Measurements from ENCODE around the gene SLC28A1. TPM values are rescaled to one million over a fixed set of nuclear protein-coding genes. Genes with fewer than 3 reads are reported as not detected.

The SLC28A1 gene
- polyA plus RNA-seq, 1 donor (not counting 4 experiments of a cell fraction or from before 2014, with no cell fraction given), result not detected

DNA sequence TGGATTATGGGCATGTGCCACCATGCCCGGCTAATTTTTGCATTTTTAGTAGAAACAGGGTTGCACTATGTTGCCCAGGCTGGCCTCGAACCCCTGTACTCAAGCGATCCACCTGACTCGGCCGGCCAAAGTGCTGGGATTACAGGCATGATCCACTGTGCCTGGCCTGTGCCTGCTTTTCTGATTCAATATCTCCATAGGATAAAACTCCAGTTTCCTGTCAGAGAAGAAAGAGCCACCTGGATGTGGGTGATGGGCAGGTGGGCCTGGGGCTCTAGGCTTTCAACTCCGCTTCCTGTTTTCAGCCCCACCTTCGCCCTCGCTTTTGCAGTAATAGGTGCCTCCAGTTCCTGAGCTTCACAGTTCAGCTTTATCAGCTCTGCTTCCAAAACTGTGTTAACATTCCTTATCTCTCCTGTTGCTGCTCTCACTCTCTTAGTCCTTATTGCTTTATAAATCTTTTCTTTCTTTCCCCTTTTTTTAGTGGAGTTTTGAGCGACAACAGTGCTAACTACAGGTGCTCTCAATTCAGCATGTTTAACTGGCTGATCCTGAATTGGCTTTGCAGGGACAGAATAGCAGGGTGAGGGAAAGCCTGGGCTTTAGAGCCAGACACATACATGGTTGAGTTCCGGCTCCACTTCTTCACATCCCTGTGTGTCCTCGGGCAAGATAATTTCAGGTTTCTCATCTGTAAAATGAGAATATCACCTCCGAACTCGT lies 76.1 kb downstream of the SLC28A1 start:
- no peak overlapping the region for H3K27ac ChIP-seq (ENCODE audit: control insufficient read depth, insufficient read depth, low read length)
- H3K9me3 ChIP-seq (ENCODE audit: control insufficient read depth, low read depth, low read length), result peaks cover 2% of the 10 kb centered on the region
- no peak overlapping the region for H3K4me2 ChIP-seq (ENCODE audit: control insufficient read depth, extremely low read depth, insufficient read depth, low read depth, low read length)
- H4K20me1 ChIP-seq (ENCODE audit: control insufficient read depth, extremely low read depth, insufficient read depth, low read length), result no peaks in the 10 kb centered on the region
- no peak overlapping the region for H3K9ac ChIP-seq (ENCODE audit: control insufficient read depth, extremely low read depth, insufficient read depth, low read length)
- DNase-seq (ENCODE audit: low read depth, low spot score), result no peak
- no peak overlapping the region for H2AFZ ChIP-seq (ENCODE audit: control insufficient read depth, low read length)
- no peak overlapping the region for H3K4me3 ChIP-seq (ENCODE audit: control insufficient read depth in 2 of 3, extremely low read depth in 1 of 3, insufficient read depth in 2 of 3, low read depth in 1 of 3, low read length in 3 of 3)
- H3K79me2 ChIP-seq (ENCODE audit: control insufficient read depth, insufficient read depth, low read length), result no peaks in the 10 kb centered on the region
- no peaks in the 10 kb centered on the region for H3K36me3 ChIP-seq (ENCODE audit: control insufficient read depth in 2 of 2, extremely low read depth in 1 of 2, insufficient read depth in 2 of 2, low read length in 2 of 2)
- H3K4me1 ChIP-seq (ENCODE audit: control insufficient read depth, extremely low read depth, insufficient read depth, low read length), result peaks cover under 1% of the 10 kb centered on the region
- H3K9me1 ChIP-seq (ENCODE audit: control insufficient read depth, extremely low read depth, insufficient read depth, low read length), result no peaks in the 10 kb centered on the region
- dilution Hi-C loops (cut with MboI; ENCODE audit: extremely low pct_ligation_motif_present, low sequenced_read_pairs), result no loop called here
- TF ChIP-seq, protein P1, sequence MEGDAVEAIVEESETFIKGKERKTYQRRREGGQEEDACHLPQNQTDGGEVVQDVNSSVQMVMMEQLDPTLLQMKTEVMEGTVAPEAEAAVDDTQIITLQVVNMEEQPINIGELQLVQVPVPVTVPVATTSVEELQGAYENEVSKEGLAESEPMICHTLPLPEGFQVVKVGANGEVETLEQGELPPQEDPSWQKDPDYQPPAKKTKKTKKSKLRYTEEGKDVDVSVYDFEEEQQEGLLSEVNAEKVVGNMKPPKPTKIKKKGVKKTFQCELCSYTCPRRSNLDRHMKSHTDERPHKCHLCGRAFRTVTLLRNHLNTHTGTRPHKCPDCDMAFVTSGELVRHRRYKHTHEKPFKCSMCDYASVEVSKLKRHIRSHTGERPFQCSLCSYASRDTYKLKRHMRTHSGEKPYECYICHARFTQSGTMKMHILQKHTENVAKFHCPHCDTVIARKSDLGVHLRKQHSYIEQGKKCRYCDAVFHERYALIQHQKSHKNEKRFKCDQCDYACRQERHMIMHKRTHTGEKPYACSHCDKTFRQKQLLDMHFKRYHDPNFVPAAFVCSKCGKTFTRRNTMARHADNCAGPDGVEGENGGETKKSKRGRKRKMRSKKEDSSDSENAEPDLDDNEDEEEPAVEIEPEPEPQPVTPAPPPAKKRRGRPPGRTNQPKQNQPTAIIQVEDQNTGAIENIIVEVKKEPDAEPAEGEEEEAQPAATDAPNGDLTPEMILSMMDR (optimal IDR thresholded peaks at IDR 0.05 in 1 of 3, IDR thresholded peaks at IDR 0.05 in 1 of 3, conservative IDR thresholded peaks at IDR 0.05 in 1 of 3; ENCODE audit: extremely low read depth in 1 of 3, insufficient read depth in 2 of 3, low read length in 3 of 3), result no peak
- no peak for TF ChIP-seq EZH2 (IDR thresholded peaks at IDR 0.05; ENCODE audit: low read length)
- peaks cover 5% of the 10 kb centered on the region for H3K27me3 ChIP-seq (ENCODE audit: control insufficient read depth, extremely low read depth, insufficient read depth, low read length)
- no peak for FAIRE-seq

DNA sequence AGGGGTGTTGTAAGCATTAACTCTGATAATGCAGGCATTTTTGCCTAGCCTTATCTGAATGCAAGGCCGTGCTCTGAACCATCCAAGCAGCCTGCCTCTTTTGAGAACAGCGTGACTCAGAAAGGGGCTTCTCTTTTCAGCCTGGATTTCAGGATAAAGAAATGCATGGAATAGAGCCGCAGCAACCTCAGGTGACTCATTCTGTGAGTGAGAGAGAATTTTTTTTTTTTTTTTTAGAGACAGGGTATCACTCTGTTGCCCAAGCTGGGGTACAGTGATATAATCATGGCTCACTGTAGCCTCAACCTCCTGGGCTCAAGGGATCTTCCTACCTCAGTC lies 76.6 kb downstream of the SLC28A1 start:
- no peak overlapping the region for H3K9ac ChIP-seq (ENCODE audit: control insufficient read depth, extremely low read depth, insufficient read depth, low read length)
- dilution Hi-C loops (cut with MboI; ENCODE audit: extremely low pct_ligation_motif_present, low sequenced_read_pairs), result no loop called here
- H3K27ac ChIP-seq (ENCODE audit: control insufficient read depth, insufficient read depth, low read length), result no peak overlapping the region
- H4K20me1 ChIP-seq (ENCODE audit: control insufficient read depth, extremely low read depth, insufficient read depth, low read length), result no peaks in the 10 kb centered on the region
- FAIRE-seq (no peak), DNase-seq (ENCODE audit: low read depth, low spot score) (no peak)
- peaks cover 6% of the 10 kb centered on the region for H3K27me3 ChIP-seq (ENCODE audit: control insufficient read depth, extremely low read depth, insufficient read depth, low read length)
- H2AFZ ChIP-seq (ENCODE audit: control insufficient read depth, low read length), result no peak overlapping the region
- no peak overlapping the region for H3K4me2 ChIP-seq (ENCODE audit: control insufficient read depth, extremely low read depth, insufficient read depth, low read depth, low read length)
- TF ChIP-seq EZH2 (IDR thresholded peaks at IDR 0.05; ENCODE audit: low read length), result no peak
- TF ChIP-seq, protein P1 (optimal IDR thresholded peaks at IDR 0.05 in 1 of 3, IDR thresholded peaks at IDR 0.05 in 1 of 3, conservative IDR thresholded peaks at IDR 0.05 in 1 of 3; ENCODE audit: extremely low read depth in 1 of 3, insufficient read depth in 2 of 3, low read length in 3 of 3), result no peak
- H3K9me3 ChIP-seq (ENCODE audit: control insufficient read depth, low read depth, low read length), result peaks cover 2% of the 10 kb centered on the region
- H3K4me1 ChIP-seq (ENCODE audit: control insufficient read depth, extremely low read depth, insufficient read depth, low read length), result no peaks in the 10 kb centered on the region
- no peaks in the 10 kb centered on the region for H3K36me3 ChIP-seq (ENCODE audit: control insufficient read depth in 2 of 2, extremely low read depth in 1 of 2, insufficient read depth in 2 of 2, low read length in 2 of 2)
- H3K4me3 ChIP-seq (ENCODE audit: control insufficient read depth in 2 of 3, extremely low read depth in 1 of 3, insufficient read depth in 2 of 3, low read depth in 1 of 3, low read length in 3 of 3), result no peak overlapping the region
- no peaks in the 10 kb centered on the region for H3K79me2 ChIP-seq (ENCODE audit: control insufficient read depth, insufficient read depth, low read length)
- H3K9me1 ChIP-seq (ENCODE audit: control insufficient read depth, extremely low read depth, insufficient read depth, low read length), result no peaks in the 10 kb centered on the region

Measured in keratinocyte (primary cell).